Measurements from ENCODE around the gene GCSH. TPM values are rescaled to one million over a fixed set of nuclear protein-coding genes. Genes with fewer than 3 reads are reported as not detected.

The GCSH gene
- total RNA-seq, 1 donor from 2014 or later: 25.7 TPM

Other genes starting within 250 kb of the GCSH start
- gene CMC2, start 89.5 kb downstream of the GCSH start, total RNA-seq: 130 and 136 TPM in 2 replicates
- gene CENPN, start 89.2 kb downstream of the GCSH start, total RNA-seq: 57.4 and 57.9 TPM in 2 replicates
- gene ATMIN, start 60.6 kb downstream of the GCSH start, total RNA-seq: 25.8 and 27.1 TPM in 2 replicates
- gene C16orf46, start 19.2 kb downstream of the GCSH start, total RNA-seq: 0.11 and 0.32 TPM in 2 replicates
- not detected in 2 replicates for gene BCO1, start 142.3 kb upstream of the GCSH start, total RNA-seq
- gene GAN, start 218.6 kb upstream of the GCSH start, total RNA-seq: 14.6 and 15.3 TPM in 2 replicates